HG03457 (cell line): Measurements from ENCODE around the gene PROM1.

ENCODE experiments used
- ATAC-seq: cut with Tn5 transposase; IDR thresholded peaks from one replicate; pipeline ENCODE4 v1.9.1; 2021; ENCODE audit warnings: moderate number of reproducible peaks; ENCODE audit not compliant: unreplicated experiment

The PROM1 gene

GRCh38 chr4:16083241-16084191 lies at the start of gene PROM1:
Gene PROM1, minus strand, starts transcription at chr4:16084023. Its CDS starts 8,117 bp downstream, at chr4:16075906.
- no peak for ATAC-seq

DNA sequence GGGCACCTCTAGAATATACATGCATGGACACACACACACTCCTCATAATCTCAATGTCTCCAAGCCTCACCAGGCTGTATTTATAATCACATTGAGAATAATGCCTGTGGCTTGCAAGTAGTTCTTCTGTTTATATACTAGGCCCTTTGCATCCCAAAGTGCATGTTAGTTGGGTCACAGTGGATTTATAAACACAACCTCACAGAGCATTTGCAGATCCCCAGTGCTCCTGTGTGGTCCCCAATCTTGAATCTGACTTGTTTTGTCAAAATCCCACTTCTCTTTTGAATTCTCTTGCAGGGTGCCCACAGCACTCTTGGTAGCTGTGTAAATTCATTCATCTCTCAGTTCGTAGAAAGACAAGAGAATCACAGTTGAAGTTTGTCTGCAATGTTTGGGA lies 49.6 kb upstream of the PROM1 start:
- no peak for ATAC-seq

DNA sequence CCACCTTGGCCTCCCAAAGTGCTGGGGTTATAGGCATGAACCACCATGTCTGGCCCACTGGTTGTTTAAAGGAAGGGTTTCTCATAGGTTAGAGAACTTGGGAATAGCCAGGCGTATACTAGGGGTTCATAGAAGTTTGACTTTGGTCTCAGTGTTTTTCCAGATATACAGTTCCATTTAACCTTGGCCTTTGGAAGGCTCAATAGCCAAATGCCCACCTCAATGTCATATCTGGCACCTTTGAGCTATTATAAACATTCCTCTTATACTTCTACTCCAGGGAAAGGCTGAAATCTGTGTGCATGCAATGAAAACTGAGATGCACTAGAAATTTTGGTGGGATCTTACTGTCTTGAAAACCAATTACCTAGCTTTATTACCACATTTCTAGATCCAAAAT lies 47.5 kb upstream of the PROM1 start:
- ATAC-seq: no peak

DNA sequence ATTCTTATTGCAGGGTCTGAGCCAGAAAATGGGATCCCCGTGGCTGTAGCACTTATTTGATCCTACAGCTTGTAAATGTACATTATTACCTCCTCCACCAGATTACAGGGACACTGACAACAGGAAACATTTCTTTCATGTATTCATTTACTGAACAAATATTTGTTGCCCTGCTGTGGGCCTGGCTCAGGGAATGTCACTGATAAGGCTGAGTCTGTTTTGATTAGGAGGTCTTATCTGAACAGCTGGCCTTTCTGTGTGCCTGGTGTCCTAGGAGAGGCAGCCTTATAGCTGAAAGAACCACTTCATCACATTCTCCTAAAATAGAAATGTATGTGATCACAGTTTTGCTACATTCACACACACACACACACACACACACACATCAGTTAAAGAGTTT lies 45.5 kb upstream of the PROM1 start:
- no peak for ATAC-seq

DNA sequence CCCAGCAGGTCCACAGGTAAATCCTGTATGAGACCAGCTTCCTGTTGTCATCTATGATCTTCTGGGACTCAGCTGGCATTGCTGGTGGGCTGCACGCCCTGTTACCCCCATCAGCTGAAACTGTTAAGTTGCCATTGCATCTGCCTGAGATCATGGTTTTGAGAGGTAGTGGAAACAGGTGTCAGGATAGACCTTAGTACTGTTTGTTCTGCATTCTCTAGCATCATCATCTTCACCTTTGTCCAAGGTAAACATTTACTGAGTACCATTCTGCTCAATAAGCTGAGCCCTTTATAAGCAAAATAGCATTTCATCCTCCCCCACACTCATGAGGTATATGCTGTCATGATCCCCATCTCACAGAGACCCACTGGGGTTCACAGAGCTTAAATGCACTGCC lies 42.9 kb upstream of the PROM1 start:
- no peak for ATAC-seq

- ATAC-seq: no peak
Measured at GRCh38 chr4:16125571-16126445, 42.0 kb upstream of the PROM1 start.

DNA sequence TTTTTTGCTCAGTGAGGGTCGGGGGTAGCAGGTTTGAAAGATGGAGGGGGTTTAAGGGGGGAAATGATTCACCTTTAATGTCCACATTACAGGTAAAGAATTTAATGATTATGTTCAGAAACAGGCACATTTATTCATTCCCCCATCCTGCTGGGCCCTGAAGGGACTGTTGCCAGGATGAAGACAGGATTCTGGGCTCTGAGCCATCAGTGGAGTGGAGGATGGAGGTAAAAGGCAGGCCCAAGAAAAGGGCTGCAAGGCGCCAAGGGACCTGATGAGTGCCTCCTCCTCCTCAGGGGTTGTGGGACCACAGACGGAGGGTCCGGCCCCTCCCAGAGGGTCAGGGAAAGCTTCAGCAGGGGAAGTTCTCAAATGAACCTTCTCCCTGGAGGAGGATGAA lies 40.4 kb upstream of the PROM1 start:
- no peak for ATAC-seq

GRCh38 chr4:16123356-16124084 lies 39.7 kb upstream of the PROM1 start:
- no peak for ATAC-seq

GRCh38 chr4:16122784-16123183 lies 39.0 kb upstream of the PROM1 start:
- peak; percentile 55 for ATAC-seq

GRCh38 chr4:16122308-16122711 lies 38.5 kb upstream of the PROM1 start:
- ATAC-seq: no peak

DNA sequence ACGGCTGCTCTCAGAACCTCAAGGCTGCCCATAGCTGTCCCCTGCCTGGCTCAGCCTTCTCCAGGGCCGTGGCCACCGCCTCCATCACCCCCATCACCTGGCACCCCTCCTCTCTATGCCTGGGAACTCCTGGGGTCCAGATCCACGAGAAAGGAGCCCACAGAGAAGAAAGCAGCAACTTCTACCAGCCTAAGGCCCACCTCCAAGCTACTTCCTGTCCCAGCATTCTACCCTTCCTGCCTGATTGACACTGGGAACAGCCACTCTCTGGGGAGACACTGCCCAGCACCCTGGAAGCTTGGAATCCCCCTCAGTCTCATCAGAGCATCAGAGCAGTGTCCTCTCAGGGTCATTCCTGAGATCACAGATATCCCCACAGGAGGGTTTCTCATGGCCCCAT lies 36.9 kb upstream of the PROM1 start:
- no peak for ATAC-seq

DNA sequence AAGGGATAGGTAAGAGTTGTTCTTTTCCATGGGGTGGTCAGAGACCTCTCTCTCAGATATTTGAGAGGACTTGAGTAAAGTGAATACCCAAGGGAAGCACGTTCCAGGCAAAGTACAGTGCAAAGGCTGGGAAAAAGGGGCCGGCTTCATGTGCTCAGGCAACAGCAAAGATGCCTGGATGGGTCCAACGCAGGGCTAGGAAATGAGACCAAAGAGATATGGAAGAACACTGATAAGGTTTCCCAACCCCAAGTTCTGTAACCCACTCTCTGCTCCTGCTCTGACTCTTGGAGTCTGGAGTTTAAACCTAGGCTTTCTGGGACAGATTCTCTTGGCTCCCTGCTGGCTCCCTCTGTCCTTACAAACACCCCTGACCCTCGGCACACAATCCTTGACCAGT lies 36.2 kb upstream of the PROM1 start:
- ATAC-seq: no peak

GRCh38 chr4:16118090-16118489 lies 34.3 kb upstream of the PROM1 start:
- no peak for ATAC-seq

GRCh38 chr4:16117164-16117563 lies 33.3 kb upstream of the PROM1 start:
- ATAC-seq: no peak

DNA sequence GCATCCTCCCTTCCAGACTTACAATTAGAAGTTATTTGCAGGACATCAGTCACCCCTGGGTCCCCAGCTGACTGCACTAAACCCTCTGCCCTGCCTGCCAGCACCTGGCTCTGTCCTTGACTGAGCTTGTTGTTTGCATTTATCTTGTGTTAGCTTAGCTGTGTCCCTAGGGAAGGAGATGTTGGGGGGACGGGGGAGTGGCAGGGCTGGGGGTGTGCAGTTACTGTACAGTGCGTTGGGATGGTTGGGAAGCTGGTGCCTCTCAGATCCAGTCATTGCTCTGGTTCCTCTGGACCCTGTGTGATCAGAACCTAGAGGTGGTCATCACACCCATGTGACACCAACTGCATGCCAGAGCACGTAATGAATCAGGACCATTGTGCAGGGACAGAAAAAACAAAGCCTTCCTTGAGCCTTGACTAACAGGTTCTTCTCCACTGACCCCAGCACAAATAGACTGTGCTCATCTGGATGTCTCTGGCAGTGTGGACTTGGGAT lies 32.7 kb upstream of the PROM1 start:
- ATAC-seq: no peak

DNA sequence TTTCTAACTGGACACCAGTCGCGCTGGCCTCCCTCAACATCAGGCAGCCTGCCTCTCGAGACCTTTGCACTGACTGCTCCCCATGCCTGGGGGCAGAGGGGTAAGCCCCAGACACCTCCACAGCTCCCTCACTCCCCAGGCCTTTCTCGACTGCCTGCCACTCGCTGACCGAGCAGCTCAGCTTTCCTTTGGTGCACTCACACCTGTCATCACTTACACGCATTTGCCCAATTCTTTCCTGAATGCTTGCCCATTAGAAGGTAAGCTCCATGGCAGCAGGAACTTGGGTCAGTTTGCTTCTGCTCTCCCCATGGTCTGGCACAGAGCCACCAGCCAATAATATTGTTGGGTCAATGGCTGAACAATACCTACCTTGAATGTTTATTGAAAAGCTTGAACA lies 32.2 kb upstream of the PROM1 start:
- no peak for ATAC-seq

DNA sequence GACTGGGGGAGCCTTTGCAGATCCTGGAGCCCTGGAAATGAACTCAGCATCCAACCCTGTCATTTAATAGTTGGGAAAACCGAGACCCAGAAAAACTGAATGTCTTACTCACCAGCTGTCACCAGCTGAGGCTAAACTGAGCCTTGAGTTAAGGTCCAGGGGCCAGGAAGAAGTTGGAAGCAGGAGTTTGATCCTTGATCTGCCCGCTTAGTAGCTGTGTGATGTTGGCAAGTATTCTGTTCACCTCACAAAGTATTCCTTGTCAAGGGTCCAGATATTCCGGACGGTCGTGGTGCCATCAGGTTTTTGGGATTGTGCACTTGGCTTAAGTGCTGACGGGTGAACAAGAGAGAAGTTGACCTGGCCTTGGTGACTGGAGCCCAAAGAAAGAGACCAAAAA lies 30.7 kb upstream of the PROM1 start:
- ATAC-seq: no peak

GRCh38 chr4:16113741-16114140 lies 29.9 kb upstream of the PROM1 start:
- no peak for ATAC-seq

DNA sequence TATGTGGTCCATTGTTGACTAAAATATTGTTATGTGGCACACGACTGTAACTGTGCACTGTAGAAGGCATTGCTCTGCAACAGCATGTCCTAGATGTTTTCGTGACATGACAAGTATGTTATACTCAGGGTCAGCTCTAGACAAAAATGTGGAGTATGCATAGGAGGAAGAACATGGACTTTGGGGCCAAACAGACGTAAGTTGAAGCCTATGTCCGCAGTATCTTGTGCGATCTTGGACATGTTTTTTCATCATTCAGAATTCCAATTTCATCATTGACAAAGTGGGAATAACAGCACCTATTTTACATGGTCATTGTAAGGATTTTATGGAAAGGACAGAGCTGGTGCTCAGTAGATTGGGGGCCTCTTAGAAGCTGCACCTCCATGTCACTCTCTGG lies 27.7 kb upstream of the PROM1 start:
- no peak for ATAC-seq

DNA sequence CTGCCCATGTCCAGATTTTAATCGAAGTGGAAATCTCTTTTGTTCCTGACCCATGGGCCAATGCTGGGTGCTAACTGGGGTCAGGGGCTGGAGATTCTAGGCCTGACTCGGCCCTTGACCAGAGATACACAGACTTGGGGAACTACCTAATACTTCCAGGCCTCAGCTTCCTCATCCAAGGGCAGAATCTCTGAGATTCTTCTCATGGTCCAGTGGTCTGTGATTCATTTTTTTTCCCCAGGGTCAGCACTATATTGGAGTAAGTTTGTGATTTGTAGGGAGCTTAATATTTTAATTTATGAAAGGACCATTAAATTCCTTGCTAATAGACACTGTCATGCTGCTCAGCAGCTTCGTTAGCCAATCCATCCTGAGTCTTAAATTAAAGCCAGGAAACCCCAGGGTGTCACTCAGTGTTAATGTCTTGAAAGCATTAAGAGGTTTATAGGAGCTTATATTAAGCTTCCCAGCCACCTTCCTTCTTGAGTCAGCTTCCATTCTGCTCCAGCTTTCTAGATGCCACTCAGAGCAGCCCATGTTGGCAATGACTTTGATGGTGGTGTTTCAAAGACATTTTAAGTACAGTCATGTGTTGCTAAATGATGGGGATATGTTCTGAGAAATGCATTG lies 27.0 kb upstream of the PROM1 start:
- no peak for ATAC-seq

GRCh38 chr4:16110199-16110598 lies 26.4 kb upstream of the PROM1 start:
- ATAC-seq: no peak
